Esophagus squamous epithelium (tissue), 4 donors: ENCODE results near the gene REXO5.
"Not testable (repeated sequence)": the region's sequence is repeated elsewhere in the genome, so short reads cannot be mapped to it uniquely, and the experiment has no call there.

Source experiments
- CTCF ChIP-seq, 6 experiments: fragments of 450-650 bp in 4 of 6; fragments of 200-600 bp in 2 of 6; sonication (generic) in 2 of 6; IDR thresholded peaks; one replicate each; pipeline ENCODE4 v1.5.1; 2016 to 2019; ENCODE audit warnings: antibody characterized with exemption in 6 of 6, mild to moderate bottlenecking in 4 of 6, moderate library complexity in 4 of 6
- POLR2A ChIP-seq, 4 donors: fragments of 450-650 bp; IDR thresholded peaks; one replicate each; pipeline ENCODE4 v1.6.1; 2017; ENCODE audit warnings: antibody characterized with exemption in 4 of 4, mild to moderate bottlenecking in 4 of 4, moderate library complexity in 3 of 4

DNA sequence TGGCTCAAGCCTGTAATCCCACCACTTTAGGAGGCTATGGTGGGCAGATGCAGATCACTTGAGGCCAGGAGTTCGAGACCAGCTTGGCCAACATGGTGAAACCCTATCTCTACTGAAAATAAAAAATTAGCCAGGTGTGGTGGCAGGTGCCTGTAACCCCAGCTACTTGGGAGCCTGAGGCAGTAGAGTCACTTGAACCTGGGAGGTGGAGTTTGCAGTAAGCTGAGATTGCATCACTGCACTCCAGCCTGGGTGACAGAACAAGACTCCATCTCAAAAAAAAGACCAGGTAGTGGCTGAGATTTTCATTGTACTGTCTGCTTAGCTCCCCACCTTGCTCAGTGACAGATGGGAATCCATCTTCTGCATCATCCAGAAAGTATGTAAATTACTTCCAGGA lies 41.9 kb upstream of the REXO5 start:
- not testable (repeated sequence) for TF ChIP-seq CTCF, POLR2A (IDR thresholded peaks at IDR 0.05)
